Heart left ventricle (tissue), 13 donors: ENCODE results near the gene FOXC1.

Experiments used
- POLR2A ChIP-seq, 2 donors: fragments of 450-650 bp; IDR thresholded peaks; one replicate each; pipeline ENCODE4 v1.6.1; 2017; ENCODE audit warnings: antibody characterized with exemption in 2 of 2, mild to moderate bottlenecking in 2 of 2, moderate library complexity in 2 of 2
- TF ChIP-seq, protein P1 (sequence below), 12 donors: fragments of 200-600 bp; sonication (generic) in 4 of 12; IDR thresholded peaks; one replicate each; pipeline versions ENCODE4 v1.5.0 to v1.8.0; 2018 to 2022; ENCODE audit warnings: antibody characterized with exemption in 12 of 12, mild to moderate bottlenecking in 5 of 12
- donor health status: ischemic (EF 13 %, LVEDD 7.1; RV severe dilation, severe dysfunction).
- donor health status: DM: no; HTN: yes; CAD: no.
- donor health status: DM: no; HTN: no; CAD: no.
- donor health status: ischemic (EF 25% LVEDD 6.9; RV normal size, moderate dysfunction).
- donor health status: ischemic (EF 25% LVEDD 5.7; RV mildly dilated, moderate dysfunction).
- donor health status: ischemic (EF 35%, LVEDD 5.7; RV mildly dilated, moderate dysfunction).
- donor health status: nonischemic (EF 11% LVEDD 7.7; RV severe dilation, severe dysfunction).
- donor health status: DM: yes; HTN: yes; CAD: no.
- donor health status: PGD.
- donor health status: ischemic (EF 29% LVEDD 5.4; RV normal size, mild dysfunction).
- donor health status: nonischemic (EF 23%, LVEDD 6.1; RV moderate dilation, normal function).

DNA sequence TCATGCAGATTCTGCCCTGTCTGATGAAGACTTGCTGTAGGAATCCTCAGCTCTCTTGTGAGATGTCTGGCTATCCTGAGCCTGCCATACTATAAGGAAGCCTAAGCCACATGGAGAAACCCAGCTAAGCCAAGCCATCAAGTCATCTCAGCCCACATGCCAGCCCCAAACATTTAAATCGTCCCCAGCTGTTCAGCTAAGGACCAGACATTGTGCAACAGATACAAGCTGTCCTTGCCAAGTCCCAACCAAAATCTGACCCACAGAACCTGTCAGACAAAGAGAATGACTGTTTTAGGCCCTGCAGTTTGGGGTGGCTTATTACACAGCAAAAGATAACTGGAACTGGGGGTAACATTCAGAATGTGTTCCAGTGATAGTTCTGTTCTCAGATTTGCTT, 36.8 kb upstream of the FOXC1 start:
- TF ChIP-seq, protein P1, sequence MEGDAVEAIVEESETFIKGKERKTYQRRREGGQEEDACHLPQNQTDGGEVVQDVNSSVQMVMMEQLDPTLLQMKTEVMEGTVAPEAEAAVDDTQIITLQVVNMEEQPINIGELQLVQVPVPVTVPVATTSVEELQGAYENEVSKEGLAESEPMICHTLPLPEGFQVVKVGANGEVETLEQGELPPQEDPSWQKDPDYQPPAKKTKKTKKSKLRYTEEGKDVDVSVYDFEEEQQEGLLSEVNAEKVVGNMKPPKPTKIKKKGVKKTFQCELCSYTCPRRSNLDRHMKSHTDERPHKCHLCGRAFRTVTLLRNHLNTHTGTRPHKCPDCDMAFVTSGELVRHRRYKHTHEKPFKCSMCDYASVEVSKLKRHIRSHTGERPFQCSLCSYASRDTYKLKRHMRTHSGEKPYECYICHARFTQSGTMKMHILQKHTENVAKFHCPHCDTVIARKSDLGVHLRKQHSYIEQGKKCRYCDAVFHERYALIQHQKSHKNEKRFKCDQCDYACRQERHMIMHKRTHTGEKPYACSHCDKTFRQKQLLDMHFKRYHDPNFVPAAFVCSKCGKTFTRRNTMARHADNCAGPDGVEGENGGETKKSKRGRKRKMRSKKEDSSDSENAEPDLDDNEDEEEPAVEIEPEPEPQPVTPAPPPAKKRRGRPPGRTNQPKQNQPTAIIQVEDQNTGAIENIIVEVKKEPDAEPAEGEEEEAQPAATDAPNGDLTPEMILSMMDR (IDR thresholded peaks at IDR 0.05), result no peak
- no peak for TF ChIP-seq POLR2A (IDR thresholded peaks at IDR 0.05)
